Measurements from ENCODE around the gene INTS15.

The INTS15 gene

DNA sequence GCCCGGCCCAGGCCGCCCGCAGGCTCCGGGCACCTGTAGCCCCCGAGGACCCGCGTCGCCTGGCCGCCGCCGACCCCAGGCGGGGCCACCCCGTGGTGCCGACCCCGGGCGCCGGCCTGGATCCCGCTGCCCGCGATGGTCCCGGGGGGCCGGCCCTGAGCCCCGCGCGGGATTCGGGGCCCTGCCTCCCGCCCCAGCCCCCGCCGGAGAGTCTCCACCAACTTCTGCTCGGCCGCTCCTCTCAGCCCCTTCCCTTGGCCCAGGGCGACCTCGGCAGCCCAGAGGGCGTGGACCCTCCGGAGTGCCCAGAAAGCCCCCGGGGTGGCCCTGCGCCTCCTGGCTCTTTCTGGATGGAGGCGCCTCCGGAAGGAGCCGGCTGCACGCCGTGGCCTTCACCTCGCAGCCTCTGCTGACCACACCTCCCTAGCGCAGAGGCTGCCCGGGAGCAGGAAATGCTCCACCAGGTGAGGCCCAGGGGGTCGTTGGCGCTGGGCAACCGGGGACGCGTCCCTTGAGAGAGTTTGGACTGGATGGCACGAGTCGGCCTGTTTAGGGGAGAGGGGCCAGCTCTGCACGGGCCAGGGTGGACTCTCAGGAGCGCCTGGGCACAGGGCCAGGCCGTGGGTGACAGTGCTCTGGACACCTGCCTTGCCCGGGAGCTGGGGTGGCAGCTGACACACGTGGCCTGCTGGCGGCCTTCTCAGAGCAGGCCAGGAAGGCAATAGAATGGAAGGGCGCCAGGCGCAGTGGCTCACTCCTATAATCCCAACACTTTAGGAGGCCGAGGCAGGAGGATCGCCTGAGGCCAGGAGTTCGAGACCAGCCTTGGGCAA lies 26.1 kb downstream of the INTS15 start:
- H3K9ac ChIP-seq (ENCODE audit: low read depth, low read length, poor library complexity, severe bottlenecking) = peak overlapping the region; percentile 71
- no peaks in the 10 kb centered on the region for H3K36me3 ChIP-seq (ENCODE audit: insufficient read depth, low read length)
- no peaks in the 10 kb centered on the region for H3K27me3 ChIP-seq (ENCODE audit: insufficient read depth, low read length, poor library complexity, severe bottlenecking)
- H3K4me1 ChIP-seq (ENCODE audit: insufficient read depth, low read length, poor library complexity, severe bottlenecking) = peaks cover 20% of the 10 kb centered on the region
- no peaks in the 10 kb centered on the region; the same call in 1 of the 2 replicates for H3K79me2 ChIP-seq (ENCODE audit: insufficient read depth, low read length)
- no peaks in the 10 kb centered on the region for H3K9me3 ChIP-seq (ENCODE audit: insufficient read depth, low read depth, low read length)
- H3K4me2 ChIP-seq (ENCODE audit: low read depth, low read length, poor library complexity, severe bottlenecking) = peak overlapping the region; percentile 69
- no peaks in the 10 kb centered on the region for H4K20me1 ChIP-seq (ENCODE audit: insufficient read depth, low read length, poor library complexity, severe bottlenecking)
- H3K9me2 ChIP-seq (replicated peaks; ENCODE audit: low read depth, low read length) = no peaks in the 10 kb centered on the region
- no peaks in the 10 kb centered on the region; the same call in 1 of the 2 replicates for H3F3A ChIP-seq (ENCODE audit: low read depth)
- H2AFZ ChIP-seq (ENCODE audit: low read length) = peak overlapping the region; percentile 51; the same call in 1 of the 2 replicates
- H3K4me3 ChIP-seq (ENCODE audit: low read length, poor library complexity, severe bottlenecking) = peak overlapping the region; percentile 80
- TF ChIP-seq, protein P1, sequence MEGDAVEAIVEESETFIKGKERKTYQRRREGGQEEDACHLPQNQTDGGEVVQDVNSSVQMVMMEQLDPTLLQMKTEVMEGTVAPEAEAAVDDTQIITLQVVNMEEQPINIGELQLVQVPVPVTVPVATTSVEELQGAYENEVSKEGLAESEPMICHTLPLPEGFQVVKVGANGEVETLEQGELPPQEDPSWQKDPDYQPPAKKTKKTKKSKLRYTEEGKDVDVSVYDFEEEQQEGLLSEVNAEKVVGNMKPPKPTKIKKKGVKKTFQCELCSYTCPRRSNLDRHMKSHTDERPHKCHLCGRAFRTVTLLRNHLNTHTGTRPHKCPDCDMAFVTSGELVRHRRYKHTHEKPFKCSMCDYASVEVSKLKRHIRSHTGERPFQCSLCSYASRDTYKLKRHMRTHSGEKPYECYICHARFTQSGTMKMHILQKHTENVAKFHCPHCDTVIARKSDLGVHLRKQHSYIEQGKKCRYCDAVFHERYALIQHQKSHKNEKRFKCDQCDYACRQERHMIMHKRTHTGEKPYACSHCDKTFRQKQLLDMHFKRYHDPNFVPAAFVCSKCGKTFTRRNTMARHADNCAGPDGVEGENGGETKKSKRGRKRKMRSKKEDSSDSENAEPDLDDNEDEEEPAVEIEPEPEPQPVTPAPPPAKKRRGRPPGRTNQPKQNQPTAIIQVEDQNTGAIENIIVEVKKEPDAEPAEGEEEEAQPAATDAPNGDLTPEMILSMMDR (conservative IDR thresholded peaks at IDR 0.05; ENCODE audit: low read length) = no peak
- TF ChIP-seq EZH2phosphoT487 (IDR thresholded peaks at IDR 0.05; ENCODE audit: borderline replicate concordance) = no peak

DNA sequence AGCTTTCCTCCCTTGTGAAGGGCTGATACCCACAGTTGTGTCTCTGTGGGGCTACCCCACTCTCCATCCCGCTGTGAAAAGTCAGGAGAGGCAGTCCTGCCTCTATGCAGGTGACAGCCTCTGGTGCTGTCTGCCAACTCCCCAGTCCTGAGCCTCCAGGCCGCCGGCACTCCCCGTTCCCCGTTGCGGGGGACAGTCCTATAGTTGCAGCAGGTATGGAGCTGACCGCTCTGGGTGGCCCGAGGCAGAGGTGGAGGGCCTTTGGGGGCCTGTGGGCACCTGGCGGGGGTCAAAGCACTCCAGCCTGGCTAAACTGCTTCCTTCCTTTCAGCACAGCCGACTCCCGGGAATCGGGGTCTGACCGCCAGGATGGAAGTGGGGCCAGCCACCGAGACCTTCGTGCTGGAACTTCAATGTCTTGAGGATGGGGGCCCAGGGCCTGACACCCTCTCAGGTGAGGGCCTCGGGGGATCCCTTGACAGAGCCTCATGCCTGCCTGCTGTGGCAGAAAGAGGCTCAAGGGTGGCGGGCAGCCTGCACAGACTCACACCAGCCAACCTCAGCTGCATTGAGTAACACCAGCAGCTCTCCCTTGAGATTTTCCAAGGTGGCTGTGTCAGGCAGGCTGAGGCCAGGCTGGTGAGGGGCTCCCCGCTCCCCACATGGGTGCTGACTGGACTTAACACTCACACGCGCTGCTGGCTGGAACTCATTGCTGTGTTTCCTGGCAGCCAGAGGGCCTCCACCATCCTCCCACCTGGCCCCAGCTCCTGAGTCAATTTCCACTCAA lies 27.2 kb downstream of the INTS15 start:
- H3F3A ChIP-seq (ENCODE audit: low read depth) = no peaks in the 10 kb centered on the region; the same call in 1 of the 2 replicates
- H3K4me1 ChIP-seq (ENCODE audit: insufficient read depth, low read length, poor library complexity, severe bottlenecking) = peaks cover 21% of the 10 kb centered on the region
- H3K9me2 ChIP-seq (replicated peaks; ENCODE audit: low read depth, low read length) = no peaks in the 10 kb centered on the region
- H3K4me2 ChIP-seq (ENCODE audit: low read depth, low read length, poor library complexity, severe bottlenecking) = peak overlapping the region; percentile 69
- no peaks in the 10 kb centered on the region for H3K27me3 ChIP-seq (ENCODE audit: insufficient read depth, low read length, poor library complexity, severe bottlenecking)
- H3K9me3 ChIP-seq (ENCODE audit: insufficient read depth, low read depth, low read length) = no peaks in the 10 kb centered on the region
- no peak overlapping the region for H3K4me3 ChIP-seq (ENCODE audit: low read length, poor library complexity, severe bottlenecking)
- TF ChIP-seq EZH2phosphoT487 (IDR thresholded peaks at IDR 0.05; ENCODE audit: borderline replicate concordance) = no peak
- TF ChIP-seq, protein P1 (conservative IDR thresholded peaks at IDR 0.05; ENCODE audit: low read length) = no peak
- H4K20me1 ChIP-seq (ENCODE audit: insufficient read depth, low read length, poor library complexity, severe bottlenecking) = no peaks in the 10 kb centered on the region
- no peak overlapping the region for H3K9ac ChIP-seq (ENCODE audit: low read depth, low read length, poor library complexity, severe bottlenecking)
- H2AFZ ChIP-seq (ENCODE audit: low read length) = no peak overlapping the region
- H3K79me2 ChIP-seq (ENCODE audit: insufficient read depth, low read length) = no peaks in the 10 kb centered on the region; the same call in 1 of the 2 replicates
- no peaks in the 10 kb centered on the region; the same call in 1 of the 2 replicates for H3K36me3 ChIP-seq (ENCODE audit: insufficient read depth, low read length)

DNA sequence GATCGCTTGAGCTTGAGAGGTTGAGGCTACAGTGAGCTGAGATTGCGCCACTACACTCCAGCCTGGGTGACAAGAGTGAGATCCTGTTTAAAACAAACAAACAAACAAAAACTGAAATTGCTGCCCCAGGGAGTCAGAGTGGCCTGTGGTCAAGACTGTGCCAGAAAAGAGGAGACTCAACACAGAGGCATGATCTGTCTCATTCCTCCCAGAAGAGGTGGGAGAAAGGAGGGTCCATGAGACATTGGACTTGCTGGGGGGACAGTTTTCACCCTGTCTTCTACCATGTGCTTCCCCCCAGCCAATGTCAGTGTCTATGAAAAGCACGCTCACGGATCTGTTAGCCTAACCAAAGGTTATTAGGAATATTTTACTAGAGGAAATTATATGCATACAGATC lies 28.8 kb downstream of the INTS15 start:
- Histone ChIP-seq H3K9me3 (ENCODE audit: insufficient read depth, low read depth, low read length) (no peaks in the 10 kb centered on the region), H2AFZ (ENCODE audit: low read length) (no peak overlapping the region), H3K79me2 (ENCODE audit: insufficient read depth, low read length) (no peaks in the 10 kb centered on the region; the same call in 1 of the 2 replicates), H3K36me3 (ENCODE audit: insufficient read depth, low read length) (no peaks in the 10 kb centered on the region; the same call in 1 of the 2 replicates), H3K9ac (ENCODE audit: low read depth, low read length, poor library complexity, severe bottlenecking) (no peak overlapping the region), H3F3A (ENCODE audit: low read depth) (no peaks in the 10 kb centered on the region; the same call in 1 of the 2 replicates), H3K4me3 (ENCODE audit: low read length, poor library complexity, severe bottlenecking) (no peak overlapping the region), H3K9me2 (replicated peaks; ENCODE audit: low read depth, low read length) (no peaks in the 10 kb centered on the region), H3K4me1 (ENCODE audit: insufficient read depth, low read length, poor library complexity, severe bottlenecking) (peaks cover 28% of the 10 kb centered on the region), H4K20me1 (ENCODE audit: insufficient read depth, low read length, poor library complexity, severe bottlenecking) (no peaks in the 10 kb centered on the region), H3K4me2 (ENCODE audit: low read depth, low read length, poor library complexity, severe bottlenecking) (no peak overlapping the region), H3K27me3 (ENCODE audit: insufficient read depth, low read length, poor library complexity, severe bottlenecking) (no peaks in the 10 kb centered on the region)
- TF ChIP-seq, protein P1 (conservative IDR thresholded peaks at IDR 0.05; ENCODE audit: low read length) = no peak
- TF ChIP-seq EZH2phosphoT487 (IDR thresholded peaks at IDR 0.05; ENCODE audit: borderline replicate concordance) = no peak
